DOHH2 (cell line): ENCODE measurements around the gene FIGNL1.

ENCODE experiments used
- H3F3A ChIP-seq: fragments of 200-600 bp; sonication (generic), shearing (Covaris generic); 2 replicates; pipeline ENCODE4 v1.6.0; 2016; ENCODE audit warnings: antibody characterized with exemption, mild to moderate bottlenecking; ENCODE audit not compliant: control insufficient read depth, insufficient read depth
- H3K27ac ChIP-seq: fragments of 200-600 bp; sonication (generic); 2 replicates; pipeline ENCODE4 v1.5.1; 2014; ENCODE audit warnings: low read depth, mild to moderate bottlenecking, low read length, moderate library complexity
- H3K27me3 ChIP-seq: fragments of 200-600 bp; sonication (generic); 2 replicates; pipeline ENCODE4 v1.6.1; 2014; ENCODE audit warnings: mild to moderate bottlenecking, low read length, mixed read lengths; ENCODE audit not compliant: control insufficient read depth
- H3K36me3 ChIP-seq: fragments of 200-600 bp; sonication (generic); 2 replicates; pipeline ENCODE4 v1.6.1; 2014; ENCODE audit warnings: mild to moderate bottlenecking, low read length, moderate library complexity, mixed read lengths; ENCODE audit not compliant: control insufficient read depth
- H3K4me1 ChIP-seq: fragments of 200-600 bp; sonication (generic); 2 replicates; pipeline ENCODE4 v1.6.1; 2014; ENCODE audit warnings: mild to moderate bottlenecking, low read length, mixed read lengths; ENCODE audit not compliant: control insufficient read depth
- H3K4me2 ChIP-seq: fragments of 200-600 bp; sonication (generic); 2 replicates; pipeline ENCODE4 v1.6.0; 2014; ENCODE audit warnings: mild to moderate bottlenecking, low read length, moderate library complexity
- H3K4me3 ChIP-seq: fragments of 200-600 bp; sonication (generic); 2 replicates; pipeline ENCODE4 v1.5.1; 2014; ENCODE audit warnings: mild to moderate bottlenecking, low read length, mixed read lengths
- H3K79me2 ChIP-seq: fragments of 200-600 bp; sonication (generic); 2 replicates; pipeline ENCODE4 v1.6.1; 2014; ENCODE audit warnings: mild to moderate bottlenecking, low read length, mixed read lengths; ENCODE audit not compliant: control insufficient read depth
- H3K9me2 ChIP-seq: fragments of 200-600 bp; sonication (generic); replicated peaks from 2 replicates; pipeline ENCODE4 v1.6.1; 2014; ENCODE audit warnings: mild to moderate bottlenecking, low read length, mixed read lengths; ENCODE audit not compliant: control insufficient read depth
- H3K9me3 ChIP-seq: fragments of 200-600 bp; sonication (generic); 2 replicates; pipeline ENCODE4 v1.6.1; 2014; ENCODE audit warnings: antibody characterized with exemption, low read length, mixed read lengths; ENCODE audit not compliant: control insufficient read depth, insufficient read depth
- H4K20me1 ChIP-seq: fragments of 200-600 bp; sonication (generic); 2 replicates; pipeline ENCODE4 v1.6.0; 2014; ENCODE audit warnings: low read depth, mild to moderate bottlenecking, antibody characterized with exemption, low read length, moderate library complexity; ENCODE audit not compliant: control insufficient read depth, insufficient read depth
- CTCF ChIP-seq: fragments of 200-600 bp; sonication (generic); IDR thresholded peaks from one replicate; pipeline ENCODE4 v1.5.1; 2014; ENCODE audit warnings: antibody characterized with exemption, mild to moderate bottlenecking, low read depth, low read length; ENCODE audit not compliant: poor library complexity, severe bottlenecking
- EZH2phosphoT487 ChIP-seq: fragments of 200-600 bp; sonication (generic); IDR thresholded peaks from 2 replicates; pipeline ENCODE4 v1.6.1; 2017; ENCODE audit warnings: borderline replicate concordance, mild to moderate bottlenecking, antibody characterized with exemption, low read length, moderate library complexity, mixed read lengths

Gene FIGNL1

DNA sequence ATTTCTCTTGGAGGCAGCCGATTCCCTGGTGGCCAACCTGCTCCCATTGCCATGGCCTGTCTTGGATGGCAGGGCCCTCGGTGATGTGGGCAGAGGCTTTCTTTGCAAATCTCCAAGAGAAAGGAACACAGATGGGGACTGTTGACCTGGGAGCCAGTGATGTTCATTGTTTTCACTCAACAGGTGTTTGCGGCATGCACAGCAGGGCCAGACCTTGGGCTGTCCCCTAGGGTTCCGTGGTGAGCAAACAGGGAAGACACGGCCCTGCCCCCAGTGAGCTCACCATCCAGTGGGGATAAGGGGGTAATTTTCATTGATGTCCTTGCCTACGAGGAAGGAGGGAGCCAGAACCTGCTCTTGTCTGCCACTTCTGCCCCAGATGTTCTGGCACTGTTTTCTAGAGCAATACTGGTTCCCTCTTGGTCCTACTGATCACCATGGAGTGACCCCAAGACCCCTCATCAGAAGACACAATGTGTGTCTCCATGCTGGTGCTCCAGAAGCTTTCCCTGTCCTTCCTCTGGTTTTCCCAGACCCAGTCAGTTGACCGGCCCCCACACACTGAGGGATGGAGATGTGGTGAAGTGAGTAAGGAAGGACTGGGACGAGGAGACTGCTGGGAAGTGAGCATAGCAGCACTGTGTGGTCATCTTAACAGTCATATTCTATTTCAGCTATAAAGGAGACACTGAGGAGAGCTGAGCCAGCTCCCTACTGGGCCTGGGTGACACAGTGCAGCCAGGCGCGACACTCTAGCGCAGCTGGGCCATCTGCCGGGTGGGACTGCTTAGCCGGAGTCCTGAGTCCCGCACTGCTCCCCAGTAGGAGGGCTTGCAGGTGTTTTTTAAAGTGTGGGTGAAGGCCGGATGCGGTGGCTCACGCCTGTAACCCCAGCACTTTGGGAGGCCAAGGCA lies 20.4 kb upstream of the FIGNL1 start:
- TF ChIP-seq CTCF (no peak), EZH2phosphoT487 (no peak)
- H3K9me2 ChIP-seq, result no peaks in the 10 kb centered on the region
- H3K9me3 ChIP-seq, result no peaks in the 10 kb centered on the region
- H3K79me2 ChIP-seq, result no peaks in the 10 kb centered on the region
- H4K20me1 ChIP-seq, result no peaks in the 10 kb centered on the region
- no peaks in the 10 kb centered on the region for H3F3A ChIP-seq
- no peak overlapping the region for H3K27ac ChIP-seq
- peaks cover 12% of the 10 kb centered on the region for H3K4me1 ChIP-seq
- H3K4me3 ChIP-seq, result no peak overlapping the region
- H3K4me2 ChIP-seq, result no peak overlapping the region
- peaks cover 9% of the 10 kb centered on the region for H3K27me3 ChIP-seq
- H3K36me3 ChIP-seq, result no peaks in the 10 kb centered on the region

- H3K79me2 ChIP-seq, result no peaks in the 10 kb centered on the region
- TF ChIP-seq EZH2phosphoT487 (no peak), CTCF (no peak)
- no peaks in the 10 kb centered on the region for H3F3A ChIP-seq
- H3K9me2 ChIP-seq, result no peaks in the 10 kb centered on the region
- H3K4me1 ChIP-seq, result peaks cover 12% of the 10 kb centered on the region
- no peak overlapping the region for H3K4me2 ChIP-seq
- no peaks in the 10 kb centered on the region for H3K36me3 ChIP-seq
- H3K27me3 ChIP-seq, result peaks cover 6% of the 10 kb centered on the region
- H3K4me3 ChIP-seq, result no peak overlapping the region
- no peaks in the 10 kb centered on the region for H4K20me1 ChIP-seq
- H3K9me3 ChIP-seq, result no peaks in the 10 kb centered on the region
- no peak overlapping the region for H3K27ac ChIP-seq
Measured at GRCh38 chr7:50469181-50469580, 19.0 kb upstream of the FIGNL1 start.

- H3K4me3 ChIP-seq, result peak overlapping the region; percentile 32; the same call in 1 of the 2 replicates
Measured at GRCh38 chr7:50467817-50468610, 17.9 kb upstream of the FIGNL1 start.

More at GRCh38 chr7:50467817-50468610, 17.9 kb upstream of the FIGNL1 start:
- H3K4me2 ChIP-seq, result peak overlapping the region; percentile 63
- H3K36me3 ChIP-seq, result no peaks in the 10 kb centered on the region
- no peaks in the 10 kb centered on the region for H3K9me2 ChIP-seq
- H4K20me1 ChIP-seq, result no peaks in the 10 kb centered on the region
- H3K79me2 ChIP-seq, result no peaks in the 10 kb centered on the region
- H3K4me1 ChIP-seq, result peaks cover 12% of the 10 kb centered on the region
- H3K9me3 ChIP-seq, result no peaks in the 10 kb centered on the region
- H3F3A ChIP-seq, result no peaks in the 10 kb centered on the region
- peaks cover 6% of the 10 kb centered on the region for H3K27me3 ChIP-seq
- no peak overlapping the region for H3K27ac ChIP-seq
- no peak; the same call in 1 of the 2 replicates for TF ChIP-seq EZH2phosphoT487
- peak; percentile 93 for TF ChIP-seq CTCF
